Endothelial cell of umbilical vein (primary cell): ENCODE measurements around the gene SESTD1.

ENCODE experiments used
- EZH2 ChIP-seq: IDR thresholded peaks from 2 replicates; pipeline ENCODE4 v1.6.1; 2012; ENCODE audit warnings: borderline replicate concordance, low read depth, mild to moderate bottlenecking, moderate library complexity, low read length, inconsistent platforms; ENCODE audit not compliant: severe bottlenecking
- FOS ChIP-seq: IDR thresholded peaks from 2 replicates; pipeline ENCODE4 v1.6.1; 2011; ENCODE audit warnings: mild to moderate bottlenecking, low read length, moderate library complexity, borderline replicate concordance; ENCODE audit not compliant: insufficient read depth
- GATA2 ChIP-seq: IDR thresholded peaks from 2 replicates; pipeline ENCODE4 v1.7.0; 2011; ENCODE audit warnings: low read depth, mild to moderate bottlenecking, moderate library complexity, mixed read lengths, low read length; ENCODE audit not compliant: insufficient read length, insufficient read depth
- JUN ChIP-seq: IDR thresholded peaks from 2 replicates; pipeline ENCODE4 v1.6.1; 2011; ENCODE audit warnings: borderline replicate concordance, low read depth; ENCODE audit not compliant: insufficient read length, insufficient read depth
- MYC ChIP-seq: IDR thresholded peaks from one replicate; pipeline ENCODE4 v1.6.1; 2011; ENCODE audit warnings: mild to moderate bottlenecking, low read depth, low read length
- POLR2A ChIP-seq: IDR thresholded peaks from 2 replicates; pipeline ENCODE4 v1.6.1; 2012; ENCODE audit warnings: low read depth, mild to moderate bottlenecking, control low read depth, low read length
- POLR2AphosphoS5 ChIP-seq: IDR thresholded peaks from 2 replicates; pipeline ENCODE4 v1.6.1; 2012; ENCODE audit warnings: low read depth, mild to moderate bottlenecking, control low read depth, low read length, moderate library complexity; ENCODE audit not compliant: insufficient read depth
- TF ChIP-seq, protein P1 (sequence below), 2 donors: IDR thresholded peaks; 1 replicate in 1 of 2; 2 replicates in 1 of 2; pipeline ENCODE4 v1.5.1; 2011; ENCODE audit warnings: low read length in 2 of 2, mild to moderate bottlenecking in 2 of 2, moderate library complexity in 2 of 2, control low read depth in 1 of 2, inconsistent platforms in 1 of 2, low read depth in 1 of 2; ENCODE audit not compliant: insufficient read depth in 1 of 2; ENCODE audit errors: extremely low read depth in 1 of 2
- TF ChIP-seq, protein P2 (sequence below): IDR thresholded peaks from 2 replicates; pipeline ENCODE4 v1.6.1; 2011; ENCODE audit not compliant: insufficient read depth, insufficient read length

DNA sequence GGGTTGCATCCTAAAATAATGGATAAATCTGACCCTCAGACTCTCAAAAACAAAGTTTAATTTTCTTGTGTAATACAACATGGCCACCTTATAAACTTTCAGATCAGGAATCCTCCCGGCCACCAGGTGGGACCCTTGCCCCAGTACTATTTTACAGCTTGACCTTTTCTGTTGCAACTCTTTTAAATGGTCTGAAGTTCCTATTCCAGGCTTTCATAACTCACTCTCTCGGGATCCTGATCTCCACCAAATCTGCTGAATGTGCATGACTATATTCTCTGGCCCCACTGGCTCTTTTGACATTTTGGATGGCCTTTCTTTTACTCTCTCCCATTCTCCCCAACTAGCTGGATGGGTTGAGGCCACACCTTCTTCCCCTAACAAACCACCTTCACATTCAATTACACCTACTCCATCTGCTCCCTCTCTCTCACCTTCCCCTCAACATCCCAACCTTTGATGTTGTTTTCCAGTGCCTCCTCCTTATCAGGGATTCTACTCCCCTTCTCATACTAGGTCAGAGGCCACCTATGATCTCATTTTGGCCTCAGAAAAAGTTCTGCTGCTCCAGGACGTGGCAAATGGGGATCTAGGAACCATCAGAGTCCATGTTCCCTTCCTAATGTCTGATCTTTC lies 70.8 kb downstream of the SESTD1 start:
- TF ChIP-seq POLR2A (no peak), GATA2 (no peak), EZH2 (no peak), POLR2AphosphoS5 (no peak), MYC (no peak), FOS (no peak), JUN (no peak)
- TF ChIP-seq, protein P1, sequence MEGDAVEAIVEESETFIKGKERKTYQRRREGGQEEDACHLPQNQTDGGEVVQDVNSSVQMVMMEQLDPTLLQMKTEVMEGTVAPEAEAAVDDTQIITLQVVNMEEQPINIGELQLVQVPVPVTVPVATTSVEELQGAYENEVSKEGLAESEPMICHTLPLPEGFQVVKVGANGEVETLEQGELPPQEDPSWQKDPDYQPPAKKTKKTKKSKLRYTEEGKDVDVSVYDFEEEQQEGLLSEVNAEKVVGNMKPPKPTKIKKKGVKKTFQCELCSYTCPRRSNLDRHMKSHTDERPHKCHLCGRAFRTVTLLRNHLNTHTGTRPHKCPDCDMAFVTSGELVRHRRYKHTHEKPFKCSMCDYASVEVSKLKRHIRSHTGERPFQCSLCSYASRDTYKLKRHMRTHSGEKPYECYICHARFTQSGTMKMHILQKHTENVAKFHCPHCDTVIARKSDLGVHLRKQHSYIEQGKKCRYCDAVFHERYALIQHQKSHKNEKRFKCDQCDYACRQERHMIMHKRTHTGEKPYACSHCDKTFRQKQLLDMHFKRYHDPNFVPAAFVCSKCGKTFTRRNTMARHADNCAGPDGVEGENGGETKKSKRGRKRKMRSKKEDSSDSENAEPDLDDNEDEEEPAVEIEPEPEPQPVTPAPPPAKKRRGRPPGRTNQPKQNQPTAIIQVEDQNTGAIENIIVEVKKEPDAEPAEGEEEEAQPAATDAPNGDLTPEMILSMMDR (IDR thresholded peaks at IDR 0.05; ENCODE audit: extremely low read depth in 1 of 2, insufficient read depth in 1 of 2, low read depth in 1 of 2, low read length in 2 of 2) = no peak
- TF ChIP-seq, protein P2, sequence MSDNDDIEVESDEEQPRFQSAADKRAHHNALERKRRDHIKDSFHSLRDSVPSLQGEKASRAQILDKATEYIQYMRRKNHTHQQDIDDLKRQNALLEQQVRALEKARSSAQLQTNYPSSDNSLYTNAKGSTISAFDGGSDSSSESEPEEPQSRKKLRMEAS = no peak
